NCI-H2171 treated with DMSO at 0.1 percent for 48 hours (cell line): ENCODE results near the gene PCNT.

ENCODE experiments used
- DNase-seq: peaks from one replicate; lab custom pipeline; 2025; lab: John Stamatoyannopoulos, UW

PCNT gene

DNA sequence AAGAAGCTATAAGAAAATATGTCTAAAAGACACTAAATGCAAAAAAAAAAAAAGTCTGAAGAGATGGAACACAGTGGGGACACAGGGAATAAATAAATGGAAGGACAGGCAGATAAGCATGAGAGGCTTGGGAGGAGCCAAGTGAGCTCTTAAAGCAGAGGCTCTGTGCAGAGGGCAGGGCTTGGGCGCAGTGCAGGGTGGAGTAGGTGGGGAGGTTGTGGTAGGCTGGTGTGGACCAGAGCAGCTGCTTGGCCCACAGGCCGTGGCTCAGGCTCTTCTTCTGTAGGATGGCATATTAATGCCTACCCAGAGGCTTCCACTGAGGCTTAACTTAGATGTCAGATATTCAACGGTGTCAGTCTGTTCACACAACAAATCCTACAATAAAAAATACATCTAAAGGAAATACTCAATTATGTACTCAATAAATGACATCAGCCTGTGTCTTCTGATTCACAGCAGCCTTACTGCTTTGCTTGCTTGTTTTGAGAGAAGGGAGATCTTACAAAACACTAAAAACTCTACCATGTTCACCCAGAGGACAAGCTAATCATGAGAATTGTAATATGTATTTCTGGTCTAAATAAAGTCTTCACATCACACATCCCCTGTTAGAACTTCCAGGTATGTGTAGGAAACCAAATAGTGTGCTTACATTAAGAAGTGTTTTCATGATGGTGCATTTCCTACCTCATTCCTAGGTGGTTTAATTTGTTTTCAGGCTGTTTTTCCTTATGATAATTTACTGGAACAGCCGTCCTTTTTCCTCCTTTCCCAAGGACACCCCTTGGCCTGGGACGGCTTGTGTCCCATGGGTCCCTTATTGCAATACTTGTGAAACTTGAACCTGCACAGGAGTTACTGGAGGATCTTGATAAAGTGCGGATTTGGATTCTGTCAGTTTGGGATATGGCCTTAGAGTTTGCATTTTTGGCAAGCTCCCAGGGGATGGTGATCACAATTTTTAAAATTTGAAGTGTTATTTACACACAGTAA is 159.6 kb downstream of the PCNT start:
- DNase-seq = peak; percentile 29

DNA sequence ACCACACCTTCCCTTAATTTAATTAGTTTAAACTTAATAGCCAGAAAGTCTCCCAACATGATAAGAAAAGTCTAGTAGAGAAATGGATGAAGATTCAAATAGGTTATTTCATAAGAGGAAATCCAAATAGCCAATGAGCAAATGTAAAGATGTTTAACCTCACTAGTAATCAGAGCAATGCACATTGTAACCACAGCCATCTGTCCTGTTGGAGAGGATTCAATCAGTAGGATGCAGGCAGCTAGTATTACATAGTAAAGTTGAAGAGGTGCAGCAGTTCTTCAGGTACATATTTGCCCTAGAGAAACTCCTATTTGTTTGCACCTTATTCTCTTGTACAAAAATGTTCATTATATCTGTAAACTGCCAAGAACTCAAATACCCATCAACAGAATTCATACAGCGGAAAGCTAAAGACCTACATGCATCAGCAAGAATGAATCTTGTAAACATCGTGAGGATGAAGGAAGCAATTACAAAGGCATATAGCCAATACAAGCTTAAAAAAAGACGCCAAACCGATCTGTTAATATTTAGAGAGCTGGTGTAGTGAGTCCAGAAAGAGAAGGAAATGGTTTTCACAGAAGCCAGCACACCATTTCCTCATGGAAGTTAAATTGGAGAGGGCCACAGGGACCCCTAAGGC is 162.6 kb downstream of the PCNT start:
- DNase-seq = peak; percentile 81

DNA sequence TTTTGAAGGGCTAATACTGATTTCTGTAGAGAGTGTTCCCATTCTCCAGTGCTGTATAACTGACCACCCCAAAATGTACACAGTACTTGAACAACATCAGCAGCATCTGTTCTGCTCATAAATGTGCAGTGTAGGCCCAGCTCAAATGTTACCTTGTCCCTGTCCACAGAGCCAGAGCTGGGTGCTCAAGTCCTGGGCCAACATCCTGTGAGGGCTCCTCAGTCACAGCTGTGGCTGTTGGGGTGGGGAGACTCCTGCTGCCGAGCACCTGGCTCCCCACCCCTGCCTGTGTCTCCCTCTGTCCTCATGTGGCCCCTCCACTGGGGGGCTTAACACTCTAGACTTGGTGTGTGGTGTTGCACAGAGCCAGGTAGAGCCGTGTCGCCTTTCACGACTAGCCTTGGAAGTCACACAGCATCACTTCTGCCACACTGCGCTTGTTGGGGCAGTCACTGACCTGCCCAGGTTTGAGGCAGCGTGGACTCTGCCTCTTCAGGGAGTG is 165.3 kb downstream of the PCNT start:
- DNase-seq = no peak

DNA sequence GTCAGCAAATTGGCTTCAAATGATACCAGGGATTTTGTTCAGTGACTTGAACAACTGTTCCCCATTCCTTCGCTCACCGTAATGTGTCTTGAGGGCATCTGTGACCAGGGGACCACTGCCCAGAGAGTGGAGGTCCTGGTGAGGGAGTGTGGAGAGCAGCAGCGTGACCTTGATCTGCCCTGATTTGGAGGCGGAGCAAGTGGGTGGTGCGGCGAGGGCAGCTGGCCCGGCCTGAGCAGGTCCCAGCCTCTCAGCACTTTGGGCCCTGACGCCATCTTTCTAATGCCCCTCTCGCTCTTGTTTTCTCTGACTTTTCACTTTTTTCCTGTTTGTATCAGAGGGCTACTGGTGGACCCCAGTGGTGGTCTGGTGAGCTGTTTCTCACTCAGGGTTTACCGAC is 165.8 kb downstream of the PCNT start:
- DNase-seq = no peak

DNA sequence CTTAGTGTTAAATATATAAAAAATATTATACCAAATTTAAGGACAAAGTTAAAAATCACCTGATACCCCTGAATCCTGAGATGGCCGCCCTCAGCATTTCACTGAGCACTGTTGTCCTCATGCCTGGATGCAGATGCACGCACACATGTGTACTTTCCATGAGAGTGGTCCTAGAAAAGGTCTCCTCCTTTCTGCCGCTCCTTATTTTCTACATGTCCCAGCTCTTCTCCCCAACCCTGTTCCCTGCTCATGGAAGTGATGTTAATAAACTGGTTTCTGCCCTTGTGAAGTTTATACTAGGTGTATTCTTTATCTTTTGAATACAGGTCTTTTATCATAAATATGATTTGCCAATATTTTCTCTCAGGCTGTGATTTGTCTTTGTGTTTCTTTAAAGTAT is 167.6 kb downstream of the PCNT start:
- no peak for DNase-seq

DNA sequence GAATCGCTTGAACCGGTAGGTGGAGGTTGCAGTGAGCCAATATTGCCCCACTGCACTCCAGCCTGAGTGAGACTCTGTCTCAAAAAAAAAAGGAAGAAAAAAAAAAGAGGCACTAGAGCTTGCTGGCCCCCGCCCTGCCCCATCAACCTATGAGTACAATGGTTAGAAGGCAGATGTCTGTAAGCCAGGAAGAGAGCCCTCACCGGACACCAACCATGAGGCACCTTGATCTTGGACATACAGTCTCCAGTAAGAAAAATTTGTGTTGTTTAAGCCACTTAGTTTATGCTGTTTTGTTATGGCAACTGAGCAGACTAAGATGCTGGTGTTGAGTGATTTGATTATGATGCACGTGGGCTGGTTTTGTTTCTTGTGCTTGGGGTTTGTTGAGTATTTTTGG is 168.9 kb downstream of the PCNT start:
- DNase-seq = no peak

DNA sequence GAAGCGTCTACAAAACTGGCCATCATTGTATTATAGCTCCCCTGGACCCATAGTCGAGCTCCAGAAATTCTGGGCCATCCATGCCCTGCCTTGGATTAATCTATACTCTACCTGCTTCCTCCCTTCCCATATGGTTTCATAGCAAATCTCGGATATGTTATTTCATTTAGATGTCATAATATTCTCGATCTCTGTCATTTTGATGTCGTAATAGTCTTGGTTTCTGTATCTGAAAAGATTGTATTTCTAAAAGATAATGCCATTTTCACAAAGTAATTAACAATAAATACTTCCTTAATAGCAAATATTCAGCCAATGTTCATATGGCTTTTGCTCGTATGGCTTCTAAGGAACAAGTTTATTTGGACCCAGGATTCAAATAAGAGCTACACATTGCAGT is 169.9 kb downstream of the PCNT start:
- no peak for DNase-seq
